Measurements from ENCODE around the gene PAX8.

Gene PAX8

DNA sequence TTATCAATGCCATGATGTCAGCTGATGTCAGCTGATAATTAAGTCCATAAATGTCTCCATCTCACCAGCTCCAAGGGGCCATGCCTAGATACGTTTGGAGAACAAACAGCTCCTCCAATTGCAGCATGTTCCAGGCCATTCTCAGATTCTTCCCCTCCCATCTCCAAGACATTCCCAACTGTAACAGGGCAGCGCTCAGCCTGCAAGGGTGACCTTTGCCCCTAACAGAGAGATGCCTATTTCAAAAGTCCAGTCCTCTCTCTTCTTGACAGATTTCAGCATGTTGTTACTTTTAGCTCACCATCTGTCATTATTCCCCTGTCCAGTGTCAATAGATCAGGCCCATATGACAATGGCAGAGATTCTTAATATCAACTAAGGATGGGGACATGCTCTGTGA, 95.0 kb downstream of the PAX8 start:
- DNase-seq (ENCODE audit: low read depth in 2 of 2), result no peak

DNA sequence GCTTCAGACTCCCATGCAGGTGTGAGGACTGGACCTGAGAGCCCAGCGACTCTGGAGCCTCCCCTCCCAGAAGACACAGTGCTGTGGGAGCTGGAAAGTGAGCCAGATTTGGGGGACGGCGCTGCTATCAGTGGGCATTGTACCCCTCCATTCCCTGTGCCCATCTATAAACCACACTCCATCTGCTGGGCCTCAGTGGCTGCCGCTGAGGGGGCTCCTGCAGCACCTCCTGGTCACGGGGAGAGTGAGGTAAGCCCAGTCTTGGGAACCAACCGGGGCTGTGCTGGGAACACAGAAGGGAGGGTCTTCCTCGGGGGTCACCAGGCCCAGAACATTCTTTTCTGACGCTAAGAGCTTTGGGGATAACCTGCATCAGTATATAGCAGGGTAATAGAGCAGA, 95.5 kb downstream of the PAX8 start:
- DNase-seq (ENCODE audit: low read depth in 2 of 2), result no peak

DNA sequence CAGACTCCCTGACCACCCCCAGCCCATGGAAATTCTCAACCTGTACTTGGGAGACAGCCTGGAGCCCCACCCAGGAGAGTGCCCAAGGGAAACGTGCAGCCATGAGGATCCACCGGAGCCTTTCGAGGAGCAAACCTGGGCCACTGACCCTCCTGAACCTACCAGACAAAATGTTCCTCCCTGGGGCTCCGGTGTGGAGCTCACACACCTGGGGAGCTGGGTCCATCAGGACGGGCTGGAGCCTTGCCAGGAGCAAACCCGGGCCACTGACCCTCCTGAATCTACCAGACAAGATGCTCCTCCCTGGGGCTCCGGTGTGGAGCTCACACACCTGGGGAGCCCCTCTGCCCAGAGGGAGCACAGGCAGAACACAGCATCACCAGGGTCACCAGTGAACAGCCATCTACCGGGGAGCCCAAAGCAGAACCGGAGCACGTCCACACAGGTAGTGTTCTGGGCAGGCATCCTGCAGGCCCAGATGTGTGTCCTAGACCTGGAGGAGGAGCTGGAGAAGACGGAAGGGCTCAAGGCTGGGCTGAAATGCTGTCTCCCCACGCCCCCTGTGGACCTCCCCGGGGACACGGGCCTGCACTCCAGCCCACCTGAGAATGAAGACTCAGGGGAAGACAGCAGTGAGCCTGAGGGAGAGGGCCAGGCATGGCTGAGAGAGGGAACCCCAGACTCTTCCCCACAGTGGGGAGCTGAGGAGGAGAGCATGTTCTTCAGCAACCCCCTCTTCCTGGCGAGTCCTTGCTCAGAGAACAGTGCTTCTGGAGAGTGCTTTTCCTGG, 96.1 kb downstream of the PAX8 start:
- DNase-seq (ENCODE audit: low read depth in 2 of 2), result no peak

DNA sequence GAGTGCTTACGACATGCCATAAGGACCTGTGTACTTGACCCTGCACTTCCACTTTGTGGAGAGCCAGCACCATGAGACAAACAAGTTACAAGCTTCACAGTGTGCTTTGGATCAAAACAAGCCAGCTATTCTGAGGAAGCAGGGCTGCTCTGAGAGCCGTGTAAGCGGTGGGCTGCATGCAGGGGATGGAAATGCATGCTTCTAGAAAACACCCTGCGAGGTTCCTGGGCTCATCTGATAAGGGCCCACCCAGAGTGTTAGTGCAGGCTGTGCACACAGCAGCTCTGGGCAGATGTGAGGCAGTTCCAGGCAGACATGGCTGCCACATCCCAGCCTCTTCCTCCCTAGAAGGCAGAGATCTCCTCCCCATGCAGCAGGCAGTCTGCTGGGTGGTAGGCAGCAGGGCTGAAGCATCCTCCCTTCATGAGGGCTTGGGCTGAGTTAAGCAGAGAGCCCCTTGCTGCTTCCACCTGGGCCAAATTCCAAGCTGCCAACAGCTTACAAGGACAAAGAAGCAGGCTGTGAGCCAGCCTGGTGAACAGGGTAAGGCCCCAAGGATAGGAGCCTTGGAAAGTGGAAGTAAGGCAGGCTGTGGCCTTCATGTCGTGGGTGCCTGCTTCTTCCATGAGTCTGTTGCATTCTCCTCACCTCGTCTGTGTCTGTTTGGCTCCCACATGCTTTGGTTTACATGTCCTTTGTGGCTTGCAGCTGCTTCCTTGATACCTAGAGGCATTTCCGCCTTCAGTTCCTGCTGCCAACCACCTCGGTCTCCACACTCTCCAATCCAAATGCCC, 97.3 kb downstream of the PAX8 start:
- DNase-seq (ENCODE audit: low read depth in 2 of 2), result no peak

DNA sequence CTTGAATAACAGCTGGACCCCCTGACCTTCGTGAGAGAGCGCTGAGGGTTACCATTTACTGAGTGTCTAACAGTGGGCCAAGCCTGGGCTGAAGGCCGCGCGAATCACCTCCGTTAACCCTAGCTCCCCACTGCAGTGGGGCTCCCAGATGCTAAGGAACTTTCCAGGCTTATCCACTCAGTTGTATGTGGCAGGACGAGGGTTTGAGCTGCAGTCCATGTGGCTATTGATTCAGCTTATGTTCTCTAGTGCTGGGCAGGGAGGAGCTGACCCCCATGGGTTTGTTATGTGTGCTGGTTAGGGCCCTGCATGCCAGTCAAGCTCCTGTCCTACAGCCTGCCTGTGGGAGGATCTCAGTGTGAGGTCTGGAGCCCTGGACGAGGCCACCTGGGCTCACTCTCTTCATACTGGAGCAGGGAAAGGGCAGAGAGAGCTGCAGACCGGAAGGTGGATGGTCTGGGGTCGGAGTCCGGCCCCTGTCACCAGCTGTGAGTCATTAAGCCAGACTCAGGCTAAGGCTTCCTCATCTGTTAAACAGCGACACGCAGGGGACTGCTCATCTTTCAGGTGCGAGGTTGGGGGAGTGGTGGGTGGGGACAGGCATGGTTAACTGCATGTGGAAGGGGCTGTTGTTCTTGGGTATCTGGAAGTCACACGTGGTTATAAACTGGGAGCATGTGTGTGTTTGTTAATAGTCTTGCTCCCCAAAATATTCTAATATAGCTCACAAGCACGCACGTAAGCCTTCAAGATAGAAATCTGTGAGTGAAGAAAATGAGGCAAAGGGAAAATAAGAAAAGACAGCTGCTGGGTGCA, 98.4 kb downstream of the PAX8 start:
- DNase-seq (ENCODE audit: low read depth in 2 of 2), result no peak

DNA sequence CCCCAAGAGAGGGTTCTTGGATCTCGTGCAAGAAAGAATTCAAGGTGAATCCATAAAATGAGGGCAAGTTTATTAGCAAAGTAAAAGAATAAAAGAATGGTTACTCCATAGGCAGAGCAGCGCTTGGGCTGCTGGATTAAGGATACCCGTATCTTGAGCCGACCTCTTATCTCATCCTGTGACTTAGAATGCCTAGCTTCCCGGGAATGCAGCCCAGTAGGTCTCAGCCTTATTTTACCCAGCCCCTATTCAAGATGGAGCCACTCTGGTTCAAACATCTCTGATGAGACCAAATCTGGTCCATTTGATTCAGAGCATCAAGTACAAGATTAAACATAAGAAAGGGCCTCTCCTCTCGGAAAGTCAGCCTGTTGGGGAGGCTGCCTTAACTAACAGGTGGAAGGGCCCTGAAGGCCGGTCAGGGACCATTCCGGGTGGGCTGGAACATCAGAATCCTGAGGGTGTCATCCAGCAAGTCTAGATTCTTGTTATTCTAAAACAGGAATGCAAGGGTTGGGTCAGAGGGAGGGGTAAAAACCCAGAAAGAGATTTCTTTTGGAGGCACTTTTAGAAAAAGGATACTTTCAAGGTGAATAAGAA, 99.2 kb downstream of the PAX8 start:
- DNase-seq (ENCODE audit: low read depth in 2 of 2), result no peak

DNA sequence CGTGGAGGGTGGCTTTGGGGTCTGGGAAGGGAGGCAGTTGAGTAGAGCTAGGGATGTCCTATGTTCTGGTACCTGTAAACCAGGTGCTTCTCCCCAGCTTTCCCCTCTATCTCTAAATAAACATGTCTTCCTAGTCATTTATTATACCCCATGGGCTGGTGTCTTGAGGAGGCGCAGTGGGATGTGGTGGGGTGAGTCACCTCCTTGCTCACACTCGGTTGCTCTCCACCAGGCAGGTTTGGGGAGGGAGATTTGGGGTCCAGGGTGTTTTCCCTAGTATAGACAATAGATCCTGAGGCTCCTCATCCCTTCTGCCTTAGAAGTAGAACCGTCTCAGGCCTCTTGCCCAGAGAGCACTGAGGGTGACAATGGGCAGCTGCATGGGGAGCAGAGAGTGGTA, 99.8 kb downstream of the PAX8 start:
- DNase-seq (ENCODE audit: low read depth in 2 of 2), result peak; percentile 53 to 56

DNA sequence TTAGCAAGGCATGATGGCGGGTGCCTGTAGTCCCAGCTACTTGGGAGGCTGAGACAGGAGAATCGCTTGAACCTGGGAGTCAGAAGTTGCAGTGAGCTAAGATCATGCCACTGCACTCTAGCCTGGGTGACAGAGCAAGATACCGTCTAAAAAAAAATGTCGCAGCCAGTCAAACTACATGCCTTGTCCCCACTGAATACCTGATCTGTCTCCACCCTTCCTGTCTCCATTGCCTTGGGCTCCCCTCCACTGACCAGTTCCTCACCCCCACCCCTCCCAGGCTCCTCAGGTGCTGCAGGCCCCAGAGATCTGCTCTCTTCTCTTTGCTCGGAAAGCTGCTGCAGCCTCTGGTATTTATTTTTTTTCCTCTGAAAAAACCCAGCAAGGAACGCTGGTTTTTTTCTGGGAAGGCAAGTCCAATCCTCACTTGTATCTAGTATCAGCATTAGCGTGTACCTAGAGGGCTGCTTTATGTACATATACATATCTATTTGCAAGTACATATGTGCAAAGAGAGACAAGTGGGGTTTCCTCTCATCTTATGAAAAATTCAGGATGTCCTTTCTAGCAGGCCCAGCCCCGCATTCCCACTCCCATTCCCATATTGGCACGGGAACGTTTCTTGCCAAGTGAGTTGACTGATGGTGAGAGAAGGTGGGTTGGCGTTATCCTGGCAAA, 100.5 kb downstream of the PAX8 start:
- no peak for DNase-seq (ENCODE audit: low read depth in 2 of 2)

DNA sequence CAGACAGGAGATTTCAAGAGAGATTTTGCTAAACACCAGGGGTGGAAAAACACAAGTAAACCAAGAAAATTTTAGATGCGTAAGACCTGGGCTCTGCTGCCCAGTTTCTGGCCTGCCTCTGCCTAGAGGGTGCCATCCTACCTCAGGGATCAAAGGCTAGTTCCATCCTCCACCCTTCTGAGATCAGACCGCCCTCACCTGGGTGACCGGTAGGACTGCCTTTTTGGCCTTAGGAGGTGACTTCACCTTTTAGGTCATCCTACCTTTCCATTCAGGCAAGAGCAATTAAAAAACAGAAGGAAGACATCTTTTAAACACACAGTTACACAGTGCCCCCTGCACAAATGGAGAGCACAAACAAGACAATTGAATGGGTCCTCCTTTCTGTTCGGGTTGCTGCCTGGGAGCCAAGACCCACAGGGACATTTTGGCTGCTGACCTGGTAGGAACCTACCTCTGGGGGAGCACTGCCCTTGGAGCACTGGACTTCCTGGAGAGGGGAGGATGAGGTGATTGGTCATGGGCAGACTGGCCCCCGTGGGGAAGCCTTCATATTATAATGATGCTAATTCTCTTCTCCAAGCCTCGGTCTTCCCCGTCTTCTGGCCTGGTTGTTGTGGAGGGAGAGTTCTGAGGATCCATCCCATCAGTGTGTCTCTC, 101.9 kb downstream of the PAX8 start:
- no peak for DNase-seq (ENCODE audit: low read depth in 2 of 2)

DNA sequence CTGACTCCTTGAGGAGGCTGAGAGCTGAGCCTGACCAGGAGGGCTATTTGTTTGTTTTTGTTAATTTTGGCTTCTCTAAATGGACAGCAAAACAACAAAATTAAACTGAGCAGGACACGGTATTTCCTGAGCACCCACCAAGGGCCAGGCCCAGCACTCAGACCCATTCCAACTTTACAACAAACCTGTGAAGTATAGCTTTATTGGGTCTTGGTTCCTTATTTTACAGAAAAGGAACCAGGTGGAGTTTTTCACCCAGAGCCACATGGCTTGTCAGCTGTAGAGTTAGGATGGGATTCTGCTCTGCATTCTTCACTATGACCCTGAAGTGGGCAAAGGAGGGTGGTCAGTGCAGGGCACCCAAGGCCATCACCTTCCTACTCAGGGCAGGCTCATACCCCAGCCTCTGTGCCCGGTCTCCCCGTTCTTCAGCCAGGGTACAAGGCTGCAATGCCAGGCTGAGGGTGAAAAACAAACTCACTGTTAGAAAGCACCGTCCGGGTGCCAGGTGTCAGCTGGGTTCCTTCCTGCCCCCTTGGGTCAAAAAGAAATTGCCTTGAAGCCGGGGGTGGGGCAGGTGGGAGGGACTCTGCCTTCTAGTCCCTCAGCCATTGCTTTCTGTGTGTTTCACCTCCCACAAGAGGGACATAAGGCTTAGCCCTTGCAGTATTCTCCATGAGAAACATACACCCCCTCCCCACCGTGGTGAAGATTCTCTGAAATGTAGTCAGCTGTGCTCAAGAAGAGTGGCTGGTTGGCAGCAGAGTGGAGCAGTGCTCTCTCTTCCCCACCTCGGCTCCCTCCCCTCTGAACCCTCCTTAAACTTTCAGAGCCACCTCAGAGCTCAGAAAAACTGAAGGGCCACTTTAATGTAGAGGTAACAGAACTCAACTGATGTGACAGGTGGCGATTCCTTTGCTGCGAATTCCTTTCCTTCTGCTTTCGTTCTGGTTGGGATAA, 102.7 kb downstream of the PAX8 start:
- DNase-seq (ENCODE audit: low read depth in 2 of 2), result no peak

DNA sequence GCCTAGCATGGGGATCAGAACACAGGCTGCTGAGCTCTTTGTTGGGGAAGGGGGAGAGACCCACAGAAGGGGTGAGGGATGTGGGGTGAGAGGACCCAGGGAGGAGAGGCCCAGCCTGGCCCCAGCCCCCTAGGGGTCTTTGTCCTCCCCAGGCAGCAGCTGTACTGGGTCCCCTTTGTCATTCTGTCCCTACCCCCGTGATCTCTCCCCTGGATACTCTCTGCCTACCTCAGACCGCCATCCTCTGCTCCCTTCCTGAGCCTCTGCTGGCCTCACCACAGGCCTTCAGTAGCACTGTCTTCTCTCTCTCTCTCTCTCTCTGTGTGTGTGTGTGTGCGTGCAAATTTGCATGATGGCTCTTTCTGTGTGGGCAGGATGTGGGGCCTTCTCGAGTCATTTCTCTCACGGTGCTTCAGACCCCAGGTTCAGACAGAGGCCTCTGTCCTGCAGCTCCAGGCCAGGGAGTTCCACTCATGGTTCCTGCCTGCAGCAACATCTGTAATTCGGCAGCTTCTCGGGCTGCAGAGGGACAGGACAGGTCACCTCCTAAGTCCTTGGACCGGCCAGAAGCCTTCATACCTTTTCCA, 103.6 kb downstream of the PAX8 start:
- DNase-seq (ENCODE audit: low read depth in 2 of 2), result peak; percentile 57 to 64

DNA sequence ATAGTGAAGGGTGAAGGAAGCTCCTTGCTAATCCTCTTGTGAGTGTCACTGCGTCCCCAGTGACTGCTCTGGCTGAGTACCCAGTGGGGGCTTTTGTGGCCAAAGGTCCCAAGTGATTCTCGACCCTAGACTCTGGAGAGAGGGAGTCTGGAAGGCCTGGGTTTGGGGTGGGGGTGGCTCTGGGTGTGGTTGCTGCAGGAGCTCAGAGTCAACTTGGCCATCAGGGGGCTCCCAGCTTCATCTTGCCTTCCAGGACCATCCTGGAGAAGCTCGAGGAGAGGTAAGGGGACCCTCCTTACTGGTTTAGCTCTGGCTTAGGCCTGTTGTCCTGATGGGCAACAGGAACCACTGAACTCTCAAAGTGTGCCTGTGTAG, 104.4 kb downstream of the PAX8 start:
- no peak for DNase-seq (ENCODE audit: low read depth in 2 of 2)

DNA sequence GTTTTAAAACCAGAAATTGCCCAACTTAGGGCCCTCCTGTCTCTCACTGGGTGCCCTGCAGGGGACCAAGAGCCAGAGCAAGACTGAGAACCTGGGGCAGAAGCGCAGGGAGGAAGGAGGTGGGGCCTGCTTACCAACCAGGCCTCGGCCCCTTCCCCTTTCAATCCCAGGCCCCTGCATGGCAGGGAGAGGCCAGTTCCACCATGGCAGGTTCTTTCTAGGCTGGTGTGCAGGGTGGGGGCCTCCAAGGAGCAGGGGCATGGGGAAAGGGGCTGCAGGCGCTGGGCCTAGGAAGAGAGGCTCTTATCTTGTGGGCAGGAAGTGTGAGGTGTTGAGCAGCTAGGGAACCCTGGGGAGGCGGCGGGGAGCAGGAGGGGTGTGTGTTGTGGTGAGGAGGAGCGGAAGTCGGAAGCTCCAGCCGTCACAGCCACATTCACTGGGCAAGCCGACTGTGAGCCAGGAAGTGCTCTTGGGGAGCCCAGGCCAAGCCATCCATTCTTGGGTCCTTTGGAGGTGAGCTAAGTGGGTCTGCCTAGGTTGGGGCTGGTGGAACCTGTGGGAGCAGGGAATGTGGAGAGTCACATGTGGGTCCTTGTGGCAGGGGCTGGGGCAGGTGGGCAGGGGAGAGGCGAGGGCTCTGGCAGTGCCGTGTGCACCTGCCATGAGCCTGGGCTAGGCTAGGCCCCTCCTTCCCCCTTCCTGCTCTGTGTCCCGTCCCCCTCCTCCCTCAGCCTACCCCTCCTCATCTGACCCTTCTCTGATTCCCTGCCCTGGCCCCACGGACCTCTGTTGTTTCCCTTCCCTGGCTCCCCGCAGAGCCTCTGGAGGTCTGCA, 105.0 kb downstream of the PAX8 start, which contains the start of gene PSD4:
Gene PSD4 (plus strand): TSS at position 430 of the 834 bp plus-strand sequence. CDS start 8,486 bp downstream, outside the sequence.
- DNase-seq (ENCODE audit: low read depth in 2 of 2), result peak; percentile 84 to 85

DNA sequence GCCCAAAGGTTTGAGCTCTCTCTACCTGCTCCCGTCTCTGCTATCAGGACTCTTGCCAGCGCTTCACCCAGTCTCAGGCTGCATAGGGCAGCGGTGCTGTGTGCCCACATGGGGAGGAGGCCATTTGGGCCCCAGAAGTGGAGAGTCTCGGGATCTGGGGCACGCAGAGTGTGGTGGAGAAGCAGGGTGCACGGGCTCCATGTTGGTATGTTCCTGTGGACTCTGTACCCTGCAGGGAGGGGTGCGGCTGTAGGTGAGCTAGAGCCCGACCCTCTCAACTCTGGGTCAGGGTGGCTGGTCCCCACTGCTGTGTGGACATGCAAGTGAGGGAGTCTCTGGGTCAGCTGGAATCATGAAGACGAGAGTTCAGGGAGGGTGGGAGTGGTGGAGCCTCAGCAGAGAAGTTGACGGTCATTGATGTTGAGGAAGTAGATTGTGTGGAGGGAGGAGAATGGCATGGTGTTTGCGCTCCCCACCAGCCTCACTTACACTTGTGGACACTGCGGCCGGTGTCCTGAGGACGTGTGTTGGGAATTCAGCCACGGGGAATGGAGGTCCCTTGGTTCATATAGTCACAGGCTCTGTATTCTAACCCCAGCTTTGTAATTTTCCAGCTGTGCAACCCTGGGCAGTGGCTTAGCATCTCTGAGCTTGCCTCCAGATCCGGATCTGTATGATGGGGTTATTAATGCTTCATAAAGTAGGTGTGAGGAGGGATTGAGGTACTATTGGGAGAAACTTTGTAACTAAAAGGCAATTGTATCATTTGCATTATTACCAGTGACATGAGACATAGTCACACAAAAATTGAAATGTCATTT, 105.8 kb downstream of the PAX8 start:
- no peak for DNase-seq (ENCODE audit: low read depth in 2 of 2)

DNA sequence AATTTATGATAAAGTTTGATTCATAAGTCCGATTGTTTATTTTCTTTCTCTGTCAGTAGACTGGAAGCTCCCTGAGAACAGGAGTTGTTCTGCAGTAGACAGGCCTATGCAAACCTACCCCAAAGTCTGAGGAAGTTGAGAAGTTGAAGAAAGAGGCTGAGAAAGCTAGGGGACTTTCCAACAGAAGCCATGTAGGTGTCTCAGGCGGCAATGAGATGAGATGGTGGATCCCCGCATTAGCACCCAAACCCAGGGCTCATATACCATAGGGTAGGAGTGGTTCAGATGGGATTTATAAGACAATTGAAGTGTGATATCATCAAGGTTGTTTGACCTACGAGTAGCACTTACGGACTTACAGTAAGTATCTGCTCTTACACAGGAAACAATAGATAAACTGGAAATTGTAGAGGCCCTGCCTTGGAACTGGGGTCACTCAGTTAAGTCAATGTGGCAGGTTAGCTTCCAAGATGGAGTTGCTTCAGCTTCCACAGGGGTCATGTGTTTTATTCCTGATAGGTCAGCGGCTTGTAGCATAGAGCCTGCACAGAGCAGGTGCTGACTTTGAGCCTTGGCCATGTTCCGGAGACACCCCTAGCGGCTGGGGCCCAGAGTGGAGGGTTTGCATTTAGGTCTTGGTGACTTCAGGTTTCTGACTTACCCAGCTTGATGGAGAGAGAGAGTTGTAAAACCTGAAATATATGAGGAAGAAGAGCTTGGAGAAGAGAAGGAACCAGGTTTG, 107.2 kb downstream of the PAX8 start:
- no peak for DNase-seq (ENCODE audit: low read depth in 2 of 2)

DNA sequence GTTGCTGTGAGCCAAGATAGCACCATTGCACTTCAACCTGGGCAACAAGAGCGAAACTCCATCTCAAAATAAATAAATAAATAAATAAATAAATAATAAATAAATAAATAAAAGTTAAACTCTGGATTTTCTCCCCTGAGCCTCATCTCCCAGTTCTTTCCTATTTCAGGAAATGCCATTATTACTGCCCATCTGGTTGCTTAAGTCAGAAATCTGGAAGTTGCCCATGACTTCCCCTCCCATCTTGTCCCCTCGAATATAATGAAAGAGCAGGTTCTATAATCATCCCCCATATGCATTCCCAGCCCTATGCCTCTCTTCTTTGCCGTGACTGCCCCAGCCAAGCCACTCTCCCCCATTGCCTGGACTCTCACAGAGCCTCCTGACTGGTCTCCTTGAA, 109.1 kb downstream of the PAX8 start:
- DNase-seq (ENCODE audit: low read depth in 2 of 2), result no peak
